K562 (cell line): ENCODE data around the gene ITPR2.

Experiments used
- POLR2AphosphoS2 ChIP-seq: IDR thresholded peaks from 2 replicates; pipeline ENCODE4 v1.6.1; 2012; ENCODE audit warnings: low read length, improper control_type of control experiment
- ZNF121 ChIP-seq: sonication (generic); formaldehyde crosslinking; conservative IDR thresholded peaks from 2 replicates; pipeline ENCODE4 v1.8.0; 2022; ENCODE audit warnings: missing genetic modification reagents
- TF ChIP-seq, protein P1 (sequence below): fragments of 450-650 bp; formaldehyde crosslinking; IDR thresholded peaks from 2 replicates; pipeline ENCODE4 v1.4.0; 2022; ENCODE audit warnings: missing genetic modification characterization
- TF ChIP-seq, protein P2 (sequence below): sonication (generic); formaldehyde crosslinking; IDR thresholded peaks from 2 replicates; pipeline ENCODE4 v1.9.0; 2022; ENCODE audit warnings: mild to moderate bottlenecking, missing genetic modification reagents
- TF ChIP-seq, protein P3 (sequence below): fragments of 250-450 bp; sonication (Bioruptor Pico); IDR thresholded peaks from 2 replicates; pipeline ENCODE4 v1.8.0; 2022; ENCODE audit warnings: inconsistent platforms

DNA sequence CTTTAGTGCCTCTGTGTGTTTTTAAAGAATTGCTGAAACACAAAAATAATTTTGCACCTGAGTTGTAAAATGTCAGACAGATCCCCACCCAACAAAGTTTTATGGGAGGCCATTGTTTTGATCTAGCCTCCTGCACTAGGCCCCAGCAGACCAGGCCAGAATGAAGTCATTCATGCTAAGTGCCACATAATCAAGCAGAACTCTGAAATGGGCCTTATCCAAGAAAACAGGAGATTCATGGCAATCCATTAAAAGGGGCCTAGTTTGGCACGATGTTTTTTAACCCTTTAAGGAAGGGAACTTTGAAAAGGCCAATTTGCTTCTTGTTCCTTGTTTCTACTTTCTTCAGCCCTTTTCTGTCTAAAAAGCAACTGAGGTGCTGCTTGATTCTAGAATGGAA lies 260.9 kb downstream of the ITPR2 start:
- TF ChIP-seq, protein P1, sequence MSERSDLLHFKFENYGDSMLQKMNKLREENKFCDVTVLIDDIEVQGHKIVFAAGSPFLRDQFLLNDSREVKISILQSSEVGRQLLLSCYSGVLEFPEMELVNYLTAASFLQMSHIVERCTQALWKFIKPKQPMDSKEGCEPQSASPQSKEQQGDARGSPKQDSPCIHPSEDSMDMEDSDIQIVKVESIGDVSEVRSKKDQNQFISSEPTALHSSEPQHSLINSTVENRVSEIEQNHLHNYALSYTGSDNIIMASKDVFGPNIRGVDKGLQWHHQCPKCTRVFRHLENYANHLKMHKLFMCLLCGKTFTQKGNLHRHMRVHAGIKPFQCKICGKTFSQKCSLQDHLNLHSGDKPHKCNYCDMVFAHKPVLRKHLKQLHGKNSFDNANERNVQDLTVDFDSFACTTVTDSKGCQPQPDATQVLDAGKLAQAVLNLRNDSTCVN: no peak
- TF ChIP-seq POLR2AphosphoS2 (no peak), ZNF121 (no peak)
- TF ChIP-seq, protein P2, sequence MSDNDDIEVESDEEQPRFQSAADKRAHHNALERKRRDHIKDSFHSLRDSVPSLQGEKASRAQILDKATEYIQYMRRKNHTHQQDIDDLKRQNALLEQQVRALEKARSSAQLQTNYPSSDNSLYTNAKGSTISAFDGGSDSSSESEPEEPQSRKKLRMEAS (CRISPR knock-in tag): no peak
- TF ChIP-seq, protein P3, sequence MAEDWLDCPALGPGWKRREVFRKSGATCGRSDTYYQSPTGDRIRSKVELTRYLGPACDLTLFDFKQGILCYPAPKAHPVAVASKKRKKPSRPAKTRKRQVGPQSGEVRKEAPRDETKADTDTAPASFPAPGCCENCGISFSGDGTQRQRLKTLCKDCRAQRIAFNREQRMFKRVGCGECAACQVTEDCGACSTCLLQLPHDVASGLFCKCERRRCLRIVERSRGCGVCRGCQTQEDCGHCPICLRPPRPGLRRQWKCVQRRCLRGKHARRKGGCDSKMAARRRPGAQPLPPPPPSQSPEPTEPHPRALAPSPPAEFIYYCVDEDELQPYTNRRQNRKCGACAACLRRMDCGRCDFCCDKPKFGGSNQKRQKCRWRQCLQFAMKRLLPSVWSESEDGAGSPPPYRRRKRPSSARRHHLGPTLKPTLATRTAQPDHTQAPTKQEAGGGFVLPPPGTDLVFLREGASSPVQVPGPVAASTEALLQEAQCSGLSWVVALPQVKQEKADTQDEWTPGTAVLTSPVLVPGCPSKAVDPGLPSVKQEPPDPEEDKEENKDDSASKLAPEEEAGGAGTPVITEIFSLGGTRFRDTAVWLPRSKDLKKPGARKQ (CRISPR knock-in tag): no peak
